Stimulated activated CD8-positive, alpha-beta memory T cell treated with anti-CD3 and anti-CD28 coated beads, Interleukin-12 subunit alpha, Interleukin-12 subunit beta, amount 100 ng/mL, for 4 hours (primary cell): Measurements from ENCODE around the gene CFI.
"Not testable (repeated sequence)": the region's sequence is repeated elsewhere in the genome, so short reads cannot be mapped to it uniquely, and the experiment has no call there.

Experiments
- DNase-seq: peaks from one replicate; pipeline ENCODE4 v3.0.0-alpha.2; 2020; ENCODE audit warnings: low read depth

CFI gene

DNA sequence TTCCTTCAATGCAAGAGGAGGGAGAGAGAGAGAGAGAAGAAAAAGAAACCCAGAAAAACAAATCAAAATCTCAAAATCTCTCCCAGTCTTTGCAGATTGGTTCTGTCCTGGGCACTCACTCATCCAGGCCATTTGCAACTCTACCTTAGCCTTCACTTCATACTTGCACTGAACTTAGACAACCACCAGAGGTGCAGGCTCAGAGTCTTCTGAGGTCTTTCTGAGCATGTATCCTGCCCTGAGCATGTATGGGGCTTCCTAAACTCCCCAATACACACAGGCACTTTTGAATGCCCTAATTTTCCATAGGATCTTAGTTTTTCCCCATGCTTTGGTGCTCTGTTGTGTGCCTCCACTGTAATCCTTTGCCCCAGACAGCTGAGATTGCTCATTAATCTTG, 2.9 kb downstream of the CFI start:
- DNase-seq: no peak

DNA sequence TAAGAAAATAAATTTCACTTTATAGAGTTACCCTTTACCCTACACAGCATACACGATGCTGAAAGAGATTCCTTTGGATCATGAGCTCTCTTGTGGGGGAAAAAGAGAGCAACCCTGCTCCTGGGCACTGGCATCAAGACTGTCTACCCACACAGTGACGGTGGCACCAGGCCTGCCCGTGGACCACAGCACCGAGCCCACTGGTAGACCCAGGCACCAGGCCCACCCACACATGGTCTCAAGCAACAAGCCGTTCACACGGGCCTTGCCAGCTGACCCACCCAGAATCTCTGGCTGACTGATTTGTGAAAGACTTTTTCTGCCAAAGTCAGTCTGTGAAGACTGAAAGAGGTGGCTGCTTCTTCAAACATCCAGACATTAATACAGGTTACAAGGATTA, 6.7 kb downstream of the CFI start:
- no peak for DNase-seq

DNA sequence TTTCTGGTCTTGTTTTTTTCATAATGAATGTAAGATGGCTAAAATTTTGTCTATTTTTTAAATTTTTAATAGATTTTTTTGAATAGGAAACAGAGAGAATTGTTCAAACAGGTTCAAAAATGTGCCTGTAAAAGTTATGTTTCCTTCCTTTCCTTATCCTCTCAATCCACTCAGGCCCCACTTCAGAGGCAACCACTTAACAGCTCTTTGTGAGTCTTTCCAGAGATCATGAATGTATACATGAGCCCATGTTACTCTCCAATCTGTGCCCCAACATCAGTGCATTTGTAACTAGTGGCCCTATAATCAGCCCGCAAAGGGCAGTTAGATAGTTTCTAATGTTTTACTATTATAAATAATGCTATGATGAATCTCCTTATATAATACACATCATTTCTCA, 14.0 kb downstream of the CFI start:
- DNase-seq: no peak

DNA sequence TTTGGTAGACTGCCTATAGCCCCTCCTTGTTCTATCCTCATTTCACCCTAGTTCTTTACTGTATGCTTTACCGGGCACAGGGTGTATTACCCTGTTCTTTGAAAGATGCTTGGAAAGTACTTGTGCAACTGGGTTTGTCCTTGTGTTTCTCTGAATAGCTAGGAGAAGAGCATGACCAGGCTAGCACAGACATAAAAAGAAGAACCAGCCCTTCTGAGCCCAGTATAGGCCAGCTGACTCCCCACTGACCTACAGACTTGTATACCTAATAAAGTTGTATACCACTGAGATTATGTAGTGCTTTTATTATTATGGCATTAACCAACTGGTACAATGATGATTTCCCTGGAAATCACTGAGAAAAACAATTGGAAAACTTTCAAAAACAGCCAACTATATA, 15.0 kb downstream of the CFI start:
- no peak for DNase-seq

DNA sequence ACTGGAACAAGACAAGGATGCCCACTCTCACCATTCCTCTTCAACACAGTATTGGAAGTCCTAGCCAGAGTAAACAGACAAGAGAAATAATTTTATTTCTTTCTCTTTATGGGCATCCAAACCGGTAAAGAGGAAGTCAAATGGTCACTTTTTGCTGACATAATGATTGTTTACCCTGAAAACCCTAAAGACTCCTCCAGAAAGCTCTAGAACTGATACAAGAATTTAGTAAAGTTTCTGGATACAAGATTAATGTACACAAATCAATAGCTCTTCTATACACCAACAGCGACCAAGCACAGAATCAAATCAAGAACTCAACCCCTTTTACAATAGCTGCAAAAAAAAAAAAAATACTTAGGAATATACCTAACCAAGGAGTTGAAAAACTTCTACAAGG, 19.7 kb downstream of the CFI start:
- DNase-seq: not testable (repeated sequence)

DNA sequence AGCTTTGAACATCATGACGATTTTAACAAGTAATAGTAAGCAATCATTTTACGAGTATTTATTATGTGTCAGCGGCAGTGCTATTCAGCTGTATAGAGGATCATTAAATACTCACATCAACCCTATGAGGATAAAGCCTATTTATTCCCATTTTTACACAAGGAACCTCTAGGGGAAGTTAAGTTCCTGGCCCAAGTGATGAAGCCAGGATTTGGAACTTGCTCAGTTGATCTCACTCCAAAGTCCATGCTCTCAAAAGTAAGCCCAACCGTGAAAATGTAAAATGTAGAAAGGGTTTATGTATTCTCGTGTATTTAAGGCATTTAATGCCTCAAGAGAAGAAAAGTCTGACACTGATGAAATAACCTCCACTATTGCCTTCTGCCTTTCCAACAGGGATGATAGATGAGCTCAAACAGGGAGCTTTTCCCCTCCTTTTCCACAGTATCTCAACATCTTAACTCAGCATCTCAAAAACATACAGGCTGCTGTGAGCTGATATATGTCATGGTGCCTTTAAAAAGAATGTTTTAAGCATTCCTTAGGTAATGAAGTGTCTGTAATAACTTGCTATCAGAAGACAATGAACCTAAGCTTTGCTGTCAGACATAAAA, 36.9 kb downstream of the CFI start:
- no peak for DNase-seq

DNA sequence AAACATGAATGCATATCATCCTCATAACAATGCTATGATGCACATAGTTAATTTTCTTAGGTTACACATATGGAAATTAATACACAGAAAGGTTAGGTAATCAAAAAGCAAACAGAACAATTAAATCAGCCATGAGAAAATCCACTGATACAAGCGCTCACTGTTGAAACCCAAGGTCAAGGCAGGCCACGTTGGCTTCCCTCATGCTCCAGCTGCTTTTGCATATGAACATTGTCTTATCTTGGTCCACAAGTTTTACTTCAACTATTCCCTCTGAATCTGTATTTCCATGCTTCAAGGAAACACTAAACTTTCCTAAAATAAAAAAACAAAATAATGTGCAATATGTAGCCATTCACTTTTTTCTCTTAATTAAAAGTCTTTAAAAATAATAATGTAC, 37.4 kb downstream of the CFI start:
- DNase-seq: no peak

DNA sequence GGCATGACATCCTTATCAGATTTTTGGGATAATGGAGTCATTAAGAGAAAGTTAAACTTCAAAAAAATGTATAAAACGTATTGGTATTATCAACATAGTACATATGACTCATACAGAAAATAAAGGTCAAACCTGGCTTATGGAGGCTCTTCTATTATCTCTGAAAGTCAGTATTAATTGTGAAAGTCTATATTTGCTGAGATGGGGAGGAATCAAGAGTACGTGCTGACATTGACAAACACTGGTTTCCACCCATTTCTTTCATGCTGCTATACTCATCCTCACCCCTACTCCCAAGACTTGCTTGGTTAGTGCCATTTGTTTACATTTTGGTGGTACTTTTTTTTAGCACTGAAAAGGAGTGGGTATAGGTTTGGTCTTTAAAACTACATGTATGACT, 41.1 kb downstream of the CFI start:
- DNase-seq: no peak

DNA sequence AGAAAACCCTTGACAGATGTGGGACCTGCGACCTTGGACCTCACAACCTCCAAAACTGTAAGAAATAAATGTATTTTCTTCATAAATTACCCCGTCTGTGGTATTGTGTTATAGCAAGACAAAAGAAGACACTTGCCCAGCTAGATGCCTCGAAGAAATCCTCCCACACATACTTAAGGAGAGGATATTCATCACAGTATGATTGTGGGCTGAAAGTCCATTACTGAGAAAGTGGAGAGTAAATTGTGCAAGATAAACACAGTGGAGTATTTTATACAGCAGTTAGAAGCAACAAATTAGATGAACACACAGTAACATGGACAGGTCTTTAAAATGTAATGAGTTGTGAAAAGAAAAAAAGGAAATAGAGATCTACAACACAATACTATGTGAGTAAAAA, 46.1 kb downstream of the CFI start:
- DNase-seq: no peak

DNA sequence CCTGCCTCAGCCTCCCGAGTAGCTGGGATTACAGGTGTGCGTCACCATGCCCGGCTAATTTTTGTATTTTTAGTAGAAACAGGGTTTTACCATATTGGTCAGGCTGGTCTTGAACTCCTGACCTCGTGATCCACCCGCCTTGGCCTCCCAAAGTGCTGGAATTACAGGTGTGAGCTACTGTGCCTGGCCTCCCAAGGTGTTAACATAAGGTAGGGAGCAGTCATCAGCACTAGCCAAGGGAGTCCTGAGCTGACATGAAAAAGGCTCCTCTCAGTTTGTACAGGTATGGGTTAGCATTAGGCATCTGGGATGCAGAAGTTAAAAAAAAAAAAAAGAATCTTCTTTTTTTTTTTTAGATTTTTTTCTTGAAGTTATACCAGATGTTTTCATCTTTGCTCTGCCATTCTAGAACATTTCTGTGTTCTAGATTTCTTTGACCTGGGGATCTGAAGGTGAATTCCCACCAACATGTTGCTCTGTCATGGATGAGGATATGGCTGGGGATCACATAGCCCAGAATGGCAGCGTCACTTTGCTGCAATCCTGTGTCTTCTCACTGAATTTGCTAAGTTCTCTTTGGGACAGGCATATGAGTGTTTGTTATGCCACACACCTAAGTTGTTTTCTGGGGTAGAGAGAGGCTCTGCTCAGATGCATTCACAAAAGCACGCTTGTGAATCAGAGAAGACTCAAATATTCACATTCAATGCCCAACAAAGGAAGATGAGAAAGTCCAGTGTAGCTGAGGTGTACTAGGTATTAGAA, 47.5 kb downstream of the CFI start:
- DNase-seq: no peak

DNA sequence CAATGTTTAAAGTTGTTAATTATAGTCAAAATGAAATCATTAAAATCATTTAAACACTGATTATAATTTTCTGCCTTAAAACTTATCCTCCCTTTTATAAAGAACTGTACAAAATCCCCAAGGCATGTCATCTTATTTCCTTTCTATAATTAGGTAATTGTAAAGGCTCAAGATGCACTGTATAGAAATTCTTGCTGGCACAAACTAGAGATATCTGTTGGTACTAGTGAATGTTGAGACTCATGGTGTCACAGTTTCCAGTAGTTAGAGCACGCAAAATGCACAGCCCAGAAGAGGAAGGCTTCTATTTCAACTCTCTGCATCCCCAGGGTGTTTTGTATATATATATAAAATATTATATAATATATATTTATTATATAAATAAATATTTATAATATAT, 49.3 kb downstream of the CFI start:
- DNase-seq: no peak

DNA sequence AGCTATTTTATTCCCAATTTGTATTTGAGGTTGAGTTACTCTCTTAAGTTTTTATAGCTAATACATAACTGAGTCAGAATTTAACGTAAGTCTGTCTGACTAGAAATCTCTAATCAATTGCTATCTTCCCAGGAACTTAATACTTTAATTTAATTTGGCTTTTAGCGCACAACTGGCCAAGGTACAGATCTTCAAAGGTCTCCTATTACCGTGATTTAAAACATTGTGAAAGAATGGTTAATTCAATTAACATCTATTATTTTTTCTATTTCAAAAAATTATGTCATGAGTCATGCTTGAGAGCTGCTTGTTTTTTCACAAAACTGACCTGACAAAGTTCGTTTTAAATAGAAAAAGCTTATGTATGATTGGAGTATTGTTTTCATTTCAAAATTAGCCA, 49.9 kb downstream of the CFI start:
- DNase-seq: no peak

DNA sequence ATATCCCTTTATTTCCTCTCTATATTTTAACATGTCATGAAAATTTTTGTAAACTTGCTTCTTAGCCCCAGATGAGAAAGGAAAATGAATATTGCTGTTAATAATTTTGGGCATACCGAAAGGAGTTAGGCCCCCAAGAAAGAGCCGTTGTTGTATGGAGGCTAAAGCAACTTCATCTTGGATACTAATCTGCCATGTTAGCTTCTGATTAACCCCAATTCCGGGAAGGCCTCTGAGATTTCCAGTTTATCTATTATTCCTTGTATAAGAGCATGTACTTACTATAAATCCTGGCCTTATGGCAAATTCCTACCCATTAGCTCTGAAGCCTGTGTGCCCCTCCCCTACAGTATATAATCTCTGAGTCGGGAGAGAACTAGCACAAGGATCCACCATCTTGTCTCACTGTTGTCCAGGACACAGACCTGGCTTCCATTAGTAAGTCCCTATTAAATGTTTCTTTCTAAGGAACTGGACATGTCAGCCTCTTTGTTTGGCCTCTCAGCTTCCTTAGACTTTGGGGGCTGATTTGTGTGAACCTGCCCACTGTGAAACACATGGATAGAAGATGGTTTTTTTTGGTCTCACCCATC, 51.1 kb downstream of the CFI start:
- no peak for DNase-seq

DNA sequence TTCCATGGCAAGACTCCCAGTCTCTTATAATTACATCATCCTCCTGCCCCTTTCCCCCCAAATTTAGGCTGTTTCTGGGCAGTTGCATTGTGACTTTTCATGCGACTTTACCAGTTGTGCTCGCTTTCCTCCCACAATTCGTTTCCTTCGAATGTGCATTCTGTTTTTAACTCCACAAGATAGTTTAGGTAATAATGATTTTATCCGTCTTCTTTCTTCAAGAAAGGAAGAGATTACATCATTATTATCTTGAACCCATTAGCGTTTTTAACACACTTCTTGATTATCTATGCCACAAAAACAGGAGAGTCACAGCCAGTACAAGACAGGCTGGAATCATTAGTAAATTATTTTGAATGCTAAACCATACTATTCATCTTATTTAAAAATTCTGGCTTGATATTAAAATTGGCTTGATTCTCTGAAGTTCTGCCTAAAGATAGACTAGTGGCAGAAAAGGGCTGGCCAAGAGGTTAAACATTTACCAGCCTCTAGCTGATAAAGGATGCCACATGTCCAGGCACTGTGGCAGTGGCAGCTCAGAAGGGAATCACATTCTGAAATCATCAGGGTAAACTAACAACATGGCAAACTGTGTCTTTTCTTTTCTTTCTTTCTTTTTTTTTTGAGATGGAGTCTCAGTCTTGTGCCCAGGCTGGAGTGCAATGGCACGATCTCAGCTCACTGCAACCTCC, 52.3 kb downstream of the CFI start:
- DNase-seq: no peak

DNA sequence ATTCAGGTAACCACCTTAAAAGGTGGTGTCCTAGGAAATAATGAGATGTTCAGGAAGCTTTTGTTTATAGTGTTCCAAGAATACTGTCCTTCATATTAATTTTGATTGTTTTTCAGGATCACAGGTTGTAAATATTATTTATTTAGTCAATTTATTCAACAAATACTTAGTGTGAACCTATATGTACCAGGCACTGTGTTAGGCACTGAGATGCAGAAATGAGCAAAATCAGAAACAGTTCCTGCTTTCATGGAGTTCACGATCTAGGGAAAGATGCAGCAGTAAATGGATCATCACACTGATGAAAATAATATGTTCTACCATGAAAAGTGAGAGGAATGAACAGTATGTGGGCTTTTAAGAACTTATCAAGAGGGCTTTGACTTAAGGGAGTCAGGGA, 53.7 kb downstream of the CFI start:
- no peak for DNase-seq

DNA sequence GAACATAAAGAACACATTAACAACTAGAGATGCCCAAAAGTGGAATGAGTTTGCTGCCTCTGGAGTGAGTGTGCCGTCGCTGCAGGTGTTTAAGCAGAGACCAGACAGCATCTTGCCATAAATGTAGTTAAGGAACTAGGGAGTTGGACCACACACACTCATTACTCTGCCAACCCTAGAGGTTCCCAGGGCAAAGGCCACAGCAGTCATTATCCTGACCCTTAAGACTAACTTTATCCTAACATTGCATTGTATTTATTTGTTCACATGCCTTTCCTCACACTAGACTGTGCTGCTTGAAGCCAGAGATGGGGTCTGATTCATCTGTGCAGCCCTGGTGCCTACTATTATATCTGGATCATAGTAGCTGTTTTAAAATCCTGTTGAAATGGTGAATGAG, 55.1 kb downstream of the CFI start:
- DNase-seq: no peak

DNA sequence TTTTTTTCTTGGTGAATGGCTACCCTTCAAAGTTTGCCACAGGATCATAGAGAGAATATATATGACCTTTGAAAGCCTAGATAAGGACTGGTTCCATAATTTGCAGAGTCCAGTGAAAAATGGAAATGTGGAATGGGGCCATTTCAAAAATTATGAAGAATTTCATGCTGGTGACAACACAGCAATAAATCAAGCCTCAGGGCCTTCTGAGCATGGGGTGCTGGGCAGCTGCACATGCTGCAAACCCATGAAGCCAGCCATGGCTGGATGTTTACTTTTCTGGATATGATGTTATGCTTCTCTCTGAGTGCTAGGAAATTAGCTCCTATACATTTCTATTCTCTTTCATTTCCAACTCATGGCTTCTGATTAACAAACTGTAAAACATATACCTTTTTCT, 56.0 kb downstream of the CFI start:
- DNase-seq: no peak

DNA sequence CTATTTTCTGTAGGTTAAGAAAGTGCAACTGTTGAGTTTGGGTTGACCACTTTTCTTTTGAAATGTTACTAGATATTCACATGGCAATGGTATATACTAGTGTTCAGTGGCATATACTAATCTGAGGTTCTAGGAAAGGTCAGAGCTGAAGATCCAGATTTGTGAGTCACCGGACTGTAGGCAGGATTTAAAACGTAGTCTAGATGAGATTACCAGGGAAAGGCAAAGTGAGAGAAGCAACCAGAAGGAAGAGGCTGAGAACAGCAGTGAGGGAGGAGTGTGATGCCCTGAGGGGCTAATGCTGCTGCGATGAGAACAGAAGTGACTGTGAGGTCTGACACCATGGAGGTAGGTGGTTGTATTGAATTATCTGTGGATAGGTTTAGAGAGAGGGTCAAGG, 62.3 kb downstream of the CFI start:
- DNase-seq: no peak

DNA sequence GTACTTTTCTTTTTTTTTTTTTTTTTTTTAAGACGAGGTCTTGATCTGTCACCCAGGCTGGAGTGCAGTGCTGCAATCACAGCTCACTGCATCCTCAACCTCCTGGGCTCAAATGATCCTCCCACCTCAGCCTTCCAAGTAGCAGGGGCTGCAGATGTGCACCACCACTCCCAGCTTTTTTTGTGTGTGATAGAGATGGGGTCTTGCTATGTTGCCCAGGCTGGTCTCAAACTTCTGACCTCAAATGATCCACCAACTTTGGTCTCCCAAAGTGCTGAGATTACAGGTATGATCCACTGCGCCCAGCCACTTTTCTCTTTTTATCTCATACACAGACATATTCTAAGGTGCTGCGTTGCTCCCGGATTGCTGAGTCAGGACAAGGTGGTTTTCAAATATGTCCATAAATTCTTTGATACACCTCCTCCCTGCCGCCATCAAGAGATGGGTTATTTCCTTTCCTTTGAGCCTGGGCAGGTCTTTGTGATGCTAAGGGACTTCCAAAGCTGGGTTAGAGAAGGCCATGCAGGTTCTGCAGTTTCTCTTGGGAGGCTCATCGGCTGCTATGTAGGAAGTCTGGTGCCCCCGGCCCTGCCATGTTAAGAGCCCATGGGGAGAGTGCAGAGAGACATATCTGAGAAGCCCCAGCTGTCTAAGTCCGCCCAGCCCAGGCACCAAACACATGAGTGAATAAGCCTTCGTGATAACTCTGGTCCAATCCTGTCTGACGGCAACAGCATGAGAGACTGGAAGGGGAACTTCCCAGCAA, 63.5 kb downstream of the CFI start:
- no peak for DNase-seq

DNA sequence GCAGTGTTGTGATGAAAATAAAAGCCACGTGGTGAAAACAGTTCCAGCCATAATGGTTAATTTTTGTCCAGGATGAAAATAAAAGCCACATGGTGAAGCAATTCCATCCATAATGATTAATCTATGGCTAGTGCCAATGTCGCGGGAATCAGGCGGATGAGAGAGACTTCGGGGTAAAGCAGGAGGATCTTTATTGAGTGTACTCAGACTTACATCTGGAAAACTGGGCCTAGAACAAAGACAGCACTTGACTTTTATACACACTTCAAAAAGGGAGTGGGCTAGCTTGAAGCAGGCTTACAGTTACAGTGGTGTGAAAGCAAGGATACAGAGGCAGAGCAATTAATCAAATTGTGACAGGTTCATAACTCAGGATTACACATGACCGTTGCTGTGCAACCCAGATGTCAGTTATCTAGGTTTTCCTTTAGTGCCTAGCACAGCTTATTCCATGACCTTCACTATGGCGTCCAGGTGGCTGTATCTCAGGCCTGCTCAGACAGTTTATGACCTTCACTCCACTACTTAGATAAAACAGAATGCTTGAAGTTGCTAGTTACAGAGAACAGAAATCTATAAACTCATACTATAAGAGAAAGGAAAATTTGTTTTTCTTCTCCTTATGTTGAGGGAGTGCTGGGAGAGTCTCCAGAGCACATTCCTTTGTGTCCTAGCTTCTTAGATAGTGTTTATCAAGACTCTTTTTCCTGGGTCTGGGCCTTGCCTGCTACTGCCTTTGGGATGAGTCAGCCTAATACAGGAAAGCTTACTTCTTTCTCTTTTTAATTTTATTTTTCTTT, 66.0 kb downstream of the CFI start:
- no peak for DNase-seq

DNA sequence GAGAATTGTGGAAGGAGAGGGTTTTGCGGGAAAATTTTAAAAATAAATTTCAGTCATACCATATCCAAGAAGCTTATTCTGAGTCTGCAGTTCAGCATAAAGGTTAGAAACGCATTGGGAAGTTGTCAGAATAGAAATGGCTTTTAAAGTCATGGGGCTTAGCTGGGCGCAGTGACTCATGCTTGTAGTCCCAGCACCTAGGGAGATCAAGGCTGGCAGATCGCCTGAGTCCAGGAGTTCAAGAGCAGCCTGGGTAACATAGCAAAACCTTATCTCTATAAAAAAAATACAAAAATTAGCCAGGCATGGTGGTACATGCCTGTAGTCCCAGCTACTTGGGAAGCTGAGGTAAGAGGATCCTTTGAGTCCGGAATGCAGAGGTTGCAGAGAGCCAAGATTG, 68.1 kb downstream of the CFI start:
- no peak for DNase-seq
